PFSK-1 (cell line): Measurements from ENCODE around the gene ORMDL2. TPM values are rescaled to one million over a fixed set of nuclear protein-coding genes. Genes with fewer than 3 reads are reported as not detected.

ENCODE experiments used
- FOXP2 ChIP-seq: optimal IDR thresholded peaks from 2 replicates; pipeline ENCODE3; 2011; ENCODE audit warnings: borderline replicate concordance, control low read depth, inconsistent platforms; ENCODE audit not compliant: insufficient read depth; ENCODE audit errors: extremely low read length, extremely low read depth
- POLR2AphosphoS5 ChIP-seq: IDR thresholded peaks from 2 replicates; pipeline ENCODE4 v1.6.1; 2012; ENCODE audit warnings: low read depth, mild to moderate bottlenecking, control low read depth, low read length, moderate library complexity
- REST ChIP-seq, 2 experiments: IDR thresholded peaks; 2 replicates each; pipeline versions ENCODE4 v1.6.1 to v1.8.0; 2011 to 2012; ENCODE audit warnings: low read depth in 2 of 2, low read length in 2 of 2, control low read depth in 1 of 2, inconsistent platforms in 1 of 2, mild to moderate bottlenecking in 1 of 2, moderate library complexity in 1 of 2; ENCODE audit not compliant: insufficient read depth in 1 of 2
- SIN3A ChIP-seq: IDR thresholded peaks from 2 replicates; pipeline ENCODE4 v1.6.1; 2012; ENCODE audit warnings: mild to moderate bottlenecking, low read length, moderate library complexity, borderline replicate concordance; ENCODE audit not compliant: insufficient read depth
- TAF1 ChIP-seq: IDR thresholded peaks from 2 replicates; pipeline ENCODE4 v1.6.1; 2012; ENCODE audit warnings: low read length, control low read depth, borderline replicate concordance; ENCODE audit not compliant: insufficient read depth
- polyA plus RNA-seq: library from polyadenylated mRNA; unstranded; fragments of >200 nt; gene quantifications from one replicate; pipeline ENCODE4 v1.2.1, GENCODE V29; 2012; ENCODE audit warnings: low read depth, missing spikeins; ENCODE audit not compliant: insufficient read length

ORMDL2 gene
- polyA plus RNA-seq: 51.0 TPM

- peak; percentile 85; the same call in 1 of the 2 replicates for TF ChIP-seq TAF1
- no peak for TF ChIP-seq FOXP2
- TF ChIP-seq SIN3A: no peak; the same call in 1 of the 2 replicates
- TF ChIP-seq POLR2AphosphoS5: peak; percentile 88
- TF ChIP-seq REST (IDR thresholded peaks at IDR 0.05; ENCODE audit: insufficient read depth in 1 of 2, low read depth in 2 of 2, low read length in 2 of 2): 0 out of 4 replicates have a peak, but pooled peaks of 1 of the 2 experiments have one; percentile 32
Measured at GRCh38 chr12:55817345-55818139, at the start of gene ORMDL2, which contains the start of gene SARNP. TSS of gene ORMDL2 (plus strand) at chr12:55818041. CDS start at chr12:55819000, 959 bp downstream. TSS of gene SARNP (minus strand) at chr12:55817724. CDS start at chr12:55817701, 23 bp downstream.

- TF ChIP-seq REST (IDR thresholded peaks at IDR 0.05; ENCODE audit: insufficient read depth in 1 of 2, low read depth in 2 of 2, low read length in 2 of 2) (no peak), FOXP2 (no peak), POLR2AphosphoS5 (no peak), TAF1 (no peak), SIN3A (no peak)
Measured at GRCh38 chr12:55771736-55772135, 46.1 kb upstream of the ORMDL2 start.

- TF ChIP-seq REST (IDR thresholded peaks at IDR 0.05; ENCODE audit: insufficient read depth in 1 of 2, low read depth in 2 of 2, low read length in 2 of 2) (no peak), FOXP2 (no peak), SIN3A (no peak)
Measured at GRCh38 chr12:55777856-55778255, 40.0 kb upstream of the ORMDL2 start.

GRCh38 chr12:55780685-55781084 lies 37.2 kb upstream of the ORMDL2 start:
- TF ChIP-seq TAF1 (no peak), POLR2AphosphoS5 (no peak), SIN3A (no peak), REST (IDR thresholded peaks at IDR 0.05; ENCODE audit: insufficient read depth in 1 of 2, low read depth in 2 of 2, low read length in 2 of 2) (no peak)

GRCh38 chr12:55788546-55788945 lies 29.3 kb upstream of the ORMDL2 start:
- TF ChIP-seq SIN3A: no peak
- TF ChIP-seq REST (IDR thresholded peaks at IDR 0.05; ENCODE audit: insufficient read depth in 1 of 2, low read depth in 2 of 2, low read length in 2 of 2): no peak
- TF ChIP-seq FOXP2: no peak
- TF ChIP-seq POLR2AphosphoS5: no peak
- TF ChIP-seq TAF1: no peak
